Prostate gland (tissue), 2 donors: ENCODE measurements around the gene GPC5. TPM values are rescaled to one million over a fixed set of nuclear protein-coding genes. Genes with fewer than 3 reads are reported as not detected.

Experiments used
- DNase-seq: peaks from one replicate; pipeline ENCODE4 v3.0.0-alpha.2; 2019; ENCODE audit warnings: low spot score
- H3K27ac ChIP-seq, 2 donors: fragments of 200-600 bp; sonication (generic); 2 replicates each; pipeline ENCODE4 v1.5.1; 2017 to 2019
- H3K27me3 ChIP-seq: fragments of 200-600 bp; sonication (generic); replicated peaks from 2 replicates; pipeline ENCODE4 v1.5.1; 2019; ENCODE audit not compliant: insufficient read depth
- H3K36me3 ChIP-seq, 2 donors: fragments of 200-600 bp; sonication (generic); 1 replicate in 1 of 2; 2 replicates in 1 of 2; pipeline versions ENCODE4 v1.5.1 to v1.8.1; 2017 to 2019
- H3K4me1 ChIP-seq: fragments of 200-600 bp; sonication (generic); replicated peaks from 2 replicates; pipeline ENCODE4 v1.5.1; 2019
- H3K4me3 ChIP-seq, 2 donors: fragments of 200-600 bp; sonication (generic); 2 replicates each; pipeline ENCODE4 v1.5.1; 2017 to 2019
- H3K9me3 ChIP-seq: fragments of 200-600 bp; sonication (generic); 2 replicates; pipeline ENCODE4 v1.5.1; 2017
- POLR2A ChIP-seq: fragments of 450-650 bp; IDR thresholded peaks from one replicate; pipeline ENCODE4 v1.6.1; 2016; ENCODE audit warnings: antibody characterized with exemption, mild to moderate bottlenecking
- POLR2AphosphoS5 ChIP-seq: sonication (generic); formaldehyde crosslinking; IDR thresholded peaks from one replicate; pipeline ENCODE4 v1.6.1; 2017; ENCODE audit warnings: antibody characterized with exemption
- WGBS: methylation state at CpG from one replicate; pipeline ENCODE4 v1.1.5; 2018; 5-methylcytosine and 5-hydroxymethylcytosine counted together
- intact Hi-C: fragments of 100-400 bp; cut with DNase I; formaldehyde crosslinking; loops from one replicate; pipeline ENCODE4 v1.14.2; 2022
- total RNA-seq, 2 donors: library from RNA; depleted of rRNA; stranded (reverse); fragments of >200 nt; gene quantifications; one replicate each; pipeline ENCODE4 v1.1.0, GENCODE V29; 2016
- TF ChIP-seq, protein P1 (sequence below), 4 experiments: fragments of 200-600 bp in 2 of 4; fragments of 450-650 bp in 2 of 4; sonication (generic) in 2 of 4; IDR thresholded peaks; 1 replicate in 3 of 4; 2 replicates in 1 of 4; pipeline ENCODE4 v1.5.1; 2016 to 2019; ENCODE audit warnings: antibody characterized with exemption in 4 of 4, mild to moderate bottlenecking in 2 of 4, moderate library complexity in 2 of 4

Gene GPC5
- total RNA-seq, 2 donors from 2014 or later = 0.23 to 35.0 TPM

DNA sequence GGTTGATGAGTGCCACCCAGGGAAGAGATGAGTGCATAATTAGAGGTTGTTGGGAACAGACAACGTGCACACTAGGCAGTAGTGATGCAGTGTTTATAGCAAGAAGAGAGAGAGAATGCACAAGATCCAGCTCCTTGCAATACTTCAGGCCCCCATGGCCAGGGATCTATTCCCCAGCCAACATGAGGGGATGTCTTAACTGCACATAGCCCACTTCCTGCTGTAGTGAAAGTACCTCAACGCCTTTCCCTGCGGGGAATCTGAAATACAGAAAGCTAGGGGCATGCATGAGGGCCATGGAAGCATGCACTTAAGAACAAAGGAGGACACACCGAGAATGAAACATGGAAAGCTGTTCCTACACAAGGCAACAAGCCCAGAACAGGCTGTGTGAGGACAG is 1191.5 kb downstream of the GPC5 start:
- Histone ChIP-seq H3K4me1 (no peaks in the 10 kb centered on the region), H3K27me3 (no peaks in the 10 kb centered on the region), H3K4me3 (no peak overlapping the region), H3K36me3 (no peaks in the 10 kb centered on the region), H3K27ac (no peak overlapping the region), H3K9me3 (no peaks in the 10 kb centered on the region)
- WGBS = 73% methylated on average over 4 of the region's 4 CpGs
- intact Hi-C loops = no loop called here
- TF ChIP-seq POLR2A (no peak), POLR2AphosphoS5 (no peak)
- TF ChIP-seq, protein P1, sequence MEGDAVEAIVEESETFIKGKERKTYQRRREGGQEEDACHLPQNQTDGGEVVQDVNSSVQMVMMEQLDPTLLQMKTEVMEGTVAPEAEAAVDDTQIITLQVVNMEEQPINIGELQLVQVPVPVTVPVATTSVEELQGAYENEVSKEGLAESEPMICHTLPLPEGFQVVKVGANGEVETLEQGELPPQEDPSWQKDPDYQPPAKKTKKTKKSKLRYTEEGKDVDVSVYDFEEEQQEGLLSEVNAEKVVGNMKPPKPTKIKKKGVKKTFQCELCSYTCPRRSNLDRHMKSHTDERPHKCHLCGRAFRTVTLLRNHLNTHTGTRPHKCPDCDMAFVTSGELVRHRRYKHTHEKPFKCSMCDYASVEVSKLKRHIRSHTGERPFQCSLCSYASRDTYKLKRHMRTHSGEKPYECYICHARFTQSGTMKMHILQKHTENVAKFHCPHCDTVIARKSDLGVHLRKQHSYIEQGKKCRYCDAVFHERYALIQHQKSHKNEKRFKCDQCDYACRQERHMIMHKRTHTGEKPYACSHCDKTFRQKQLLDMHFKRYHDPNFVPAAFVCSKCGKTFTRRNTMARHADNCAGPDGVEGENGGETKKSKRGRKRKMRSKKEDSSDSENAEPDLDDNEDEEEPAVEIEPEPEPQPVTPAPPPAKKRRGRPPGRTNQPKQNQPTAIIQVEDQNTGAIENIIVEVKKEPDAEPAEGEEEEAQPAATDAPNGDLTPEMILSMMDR (IDR thresholded peaks at IDR 0.05) = no peak
- no peak for DNase-seq

DNA sequence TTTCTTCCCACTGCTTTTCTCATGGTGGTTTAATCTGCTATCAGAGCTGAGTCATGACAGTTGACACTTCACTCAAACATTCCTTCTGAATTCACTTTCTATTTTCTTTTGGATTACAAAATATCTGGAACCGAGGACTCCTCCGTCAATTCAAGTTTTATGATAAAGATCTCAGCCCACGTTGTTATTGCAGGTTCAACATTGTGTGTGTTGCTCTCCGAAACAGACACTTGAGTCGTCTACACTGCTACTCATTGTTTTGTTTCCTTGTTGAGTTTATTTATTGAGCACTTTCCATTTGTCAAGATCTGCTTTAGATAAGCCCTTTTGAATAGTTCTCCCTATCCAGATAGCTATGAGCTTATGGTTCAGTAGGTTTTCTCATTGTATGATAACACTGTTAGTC is 1192.1 kb downstream of the GPC5 start:
- Histone ChIP-seq H3K9me3 (no peaks in the 10 kb centered on the region), H3K27ac (no peak overlapping the region), H3K4me1 (no peaks in the 10 kb centered on the region), H3K4me3 (no peak overlapping the region), H3K36me3 (no peaks in the 10 kb centered on the region), H3K27me3 (no peaks in the 10 kb centered on the region)
- intact Hi-C loops = no loop called here
- DNase-seq = no peak
- TF ChIP-seq POLR2A (no peak), POLR2AphosphoS5 (no peak)
- TF ChIP-seq, protein P1 (IDR thresholded peaks at IDR 0.05) = no peak
- 33% methylated on average over 5 of the region's 5 CpGs for WGBS

DNA sequence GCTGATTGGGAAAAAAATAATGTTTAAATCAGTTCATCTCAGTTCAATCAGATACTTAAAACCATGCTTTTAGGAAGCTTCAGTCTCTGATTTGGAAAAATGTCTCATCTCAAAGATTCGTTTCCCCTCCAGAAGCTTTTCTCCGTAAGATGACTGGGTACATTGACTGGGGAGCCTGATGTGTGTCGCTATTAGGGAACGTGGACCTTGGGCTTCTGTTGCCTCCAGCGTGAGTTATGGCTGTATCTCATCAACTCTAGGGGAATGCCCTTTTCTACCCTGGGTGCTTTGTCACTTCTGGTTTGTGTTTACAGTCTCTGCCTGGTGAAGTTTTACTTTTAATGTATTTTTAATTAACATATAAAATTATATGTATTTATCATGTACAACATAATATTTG is 1192.7 kb downstream of the GPC5 start:
- Histone ChIP-seq H3K4me1 (no peaks in the 10 kb centered on the region), H3K27ac (no peak overlapping the region), H3K36me3 (no peaks in the 10 kb centered on the region), H3K27me3 (no peaks in the 10 kb centered on the region), H3K9me3 (no peaks in the 10 kb centered on the region), H3K4me3 (no peak overlapping the region)
- intact Hi-C loops = no loop called here
- WGBS = 74% methylated on average over 5 of the region's 5 CpGs
- TF ChIP-seq POLR2A = no peak
- DNase-seq = no peak

DNA sequence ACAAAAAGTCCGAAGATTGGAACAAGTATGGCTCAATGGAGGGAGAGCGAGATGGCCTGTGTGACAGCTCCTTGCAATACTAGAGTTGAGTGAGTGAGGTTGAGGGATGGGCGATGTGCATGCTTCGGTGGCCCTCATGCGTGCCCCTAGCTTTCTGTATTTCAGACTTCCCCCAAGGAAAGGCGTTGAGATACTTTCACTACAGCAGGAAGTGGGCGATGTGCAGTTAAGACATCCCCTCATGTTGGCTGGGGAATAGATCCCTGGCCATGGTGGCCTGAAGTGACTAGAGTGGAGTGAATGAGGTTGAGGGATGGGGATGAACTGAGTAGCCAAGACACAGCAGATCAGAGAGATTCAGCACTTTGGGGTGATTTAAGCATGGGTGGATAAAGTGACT is 1194.3 kb downstream of the GPC5 start:
- WGBS = 94% methylated on average over 7 of the region's 7 CpGs
- H3K27ac ChIP-seq = no peak overlapping the region
- no peak for DNase-seq

DNA sequence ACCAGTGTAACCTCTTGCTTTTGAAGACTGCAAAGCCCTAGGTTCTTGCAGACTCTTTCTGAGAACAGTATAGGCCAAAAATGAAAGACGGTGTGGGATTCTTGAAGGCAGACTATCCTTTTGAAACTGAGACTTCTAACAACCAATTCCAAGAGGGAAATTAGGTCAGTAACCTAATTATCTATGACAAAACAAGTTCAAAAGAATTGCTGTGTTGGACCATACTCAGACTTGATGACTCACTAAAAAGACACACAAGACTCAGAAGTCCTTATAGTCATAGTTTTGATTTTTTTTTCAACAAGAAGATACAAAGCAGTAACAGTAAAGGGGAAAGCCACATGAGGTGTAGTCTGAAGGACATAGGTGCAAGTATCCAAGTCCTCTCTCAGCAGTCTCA is 1204.1 kb downstream of the GPC5 start:
- Histone ChIP-seq H3K36me3 (no peaks in the 10 kb centered on the region), H3K27me3 (no peaks in the 10 kb centered on the region), H3K9me3 (no peaks in the 10 kb centered on the region), H3K4me1 (no peaks in the 10 kb centered on the region), H3K4me3 (no peak overlapping the region), H3K27ac (no peak overlapping the region)
- no peak for DNase-seq
- intact Hi-C loops = no loop called here
- no peak for TF ChIP-seq POLR2AphosphoS5
- TF ChIP-seq, protein P1 (IDR thresholded peaks at IDR 0.05) = no peak
- no peak for TF ChIP-seq POLR2A
- WGBS = 75% methylated on average over 1 of the region's 1 CpG

More for the DNA sequence above, 1194.3 kb downstream of the GPC5 start:
- Histone ChIP-seq H3K36me3 (no peaks in the 10 kb centered on the region), H3K4me3 (no peak overlapping the region), H3K4me1 (no peaks in the 10 kb centered on the region), H3K27me3 (no peaks in the 10 kb centered on the region), H3K9me3 (no peaks in the 10 kb centered on the region)
- intact Hi-C loops = no loop called here
- TF ChIP-seq POLR2A (no peak), POLR2AphosphoS5 (no peak)
- TF ChIP-seq, protein P1 (IDR thresholded peaks at IDR 0.05) = no peak
